Measurements from ENCODE around the gene DGKB. TPM values are rescaled to one million over a fixed set of nuclear protein-coding genes. Genes with fewer than 3 reads are reported as not detected.

Gene DGKB
- total RNA-seq, 2 experiments from 2014 or later = not detected

DNA sequence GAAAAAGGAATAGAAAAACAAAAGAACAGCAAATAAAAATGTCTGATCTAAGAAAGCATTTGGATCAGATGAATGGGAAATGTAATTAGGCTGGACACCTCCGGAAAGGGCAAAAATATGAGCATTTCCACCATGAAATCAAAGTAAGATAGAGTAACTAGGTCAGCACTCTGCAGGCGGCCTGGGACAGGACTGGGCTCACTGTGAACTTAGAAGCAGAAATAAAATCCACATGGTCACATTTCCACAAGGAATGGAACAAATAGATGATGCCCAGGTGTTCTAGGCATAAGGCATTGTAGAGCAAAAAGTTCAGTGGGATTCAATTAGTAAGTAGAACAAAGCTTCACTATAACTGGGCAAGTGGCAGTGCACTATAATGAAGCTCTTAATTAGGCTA is 703.2 kb downstream of the DGKB start:
- Mint-ChIP-seq H3K4me3 (no peak overlapping the region), H3K27ac (no peak overlapping the region), H3K4me1 (no peaks in the 10 kb centered on the region), H3K9me3 (no peaks in the 10 kb centered on the region), H3K27me3 (no peaks in the 10 kb centered on the region), H3K36me3 (ENCODE audit: low read depth) (no peaks in the 10 kb centered on the region)
- no peak for DNase-seq
- ChIA-PET POLR2A (no interaction called here), CTCF (no interaction called here)

DNA sequence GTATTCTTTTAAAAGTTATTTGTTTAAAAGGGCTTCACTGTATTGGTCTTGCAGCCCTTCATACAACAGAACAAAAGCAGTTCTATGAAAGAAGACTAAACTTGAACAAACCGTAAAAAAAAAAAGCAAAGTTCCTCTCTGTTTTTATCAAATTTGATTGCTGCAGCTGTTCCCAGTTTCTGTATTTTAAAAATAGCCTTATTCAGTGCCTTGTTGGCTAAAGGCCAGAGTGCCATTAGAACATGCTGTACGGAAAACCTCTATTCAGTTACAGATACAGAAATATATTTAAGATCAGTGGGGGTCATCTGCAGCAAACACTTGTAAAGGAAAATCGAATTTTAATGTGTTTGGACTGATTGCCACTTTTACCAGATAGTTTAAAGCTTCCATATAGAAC is 705.3 kb downstream of the DGKB start:
- Mint-ChIP-seq H3K9me3 (no peaks in the 10 kb centered on the region), H3K4me3 (no peak overlapping the region), H3K27me3 (no peaks in the 10 kb centered on the region), H3K27ac (no peak overlapping the region), H3K4me1 (no peaks in the 10 kb centered on the region), H3K36me3 (ENCODE audit: low read depth) (no peaks in the 10 kb centered on the region)
- POLR2A ChIA-PET = no interaction called here
- CTCF ChIA-PET = no interaction called here
- DNase-seq = no peak

DNA sequence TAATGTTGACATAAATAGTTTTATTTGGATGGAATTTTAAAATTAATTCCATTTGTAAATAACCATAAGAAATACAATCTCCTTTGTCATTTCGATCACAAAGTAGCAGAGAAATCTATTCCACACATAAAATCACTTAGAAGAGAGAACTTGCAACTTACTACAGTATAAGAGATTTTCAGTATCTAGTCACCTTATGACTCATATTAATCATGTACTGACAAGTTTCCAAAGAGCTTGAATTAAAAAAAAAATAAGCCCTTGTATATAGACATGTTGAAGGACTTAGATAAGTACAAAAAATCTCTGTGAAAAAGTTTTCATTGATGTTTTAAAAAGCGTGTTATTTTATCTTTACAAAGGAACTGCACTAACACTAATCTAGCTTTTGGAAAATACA is 706.0 kb downstream of the DGKB start:
- DNase-seq = no peak
- Mint-ChIP-seq H3K36me3 (ENCODE audit: low read depth) (no peaks in the 10 kb centered on the region), H3K4me1 (no peaks in the 10 kb centered on the region), H3K27ac (no peak overlapping the region), H3K4me3 (no peak overlapping the region), H3K9me3 (no peaks in the 10 kb centered on the region), H3K27me3 (no peaks in the 10 kb centered on the region)
- POLR2A ChIA-PET = no interaction called here
- CTCF ChIA-PET = no interaction called here

DNA sequence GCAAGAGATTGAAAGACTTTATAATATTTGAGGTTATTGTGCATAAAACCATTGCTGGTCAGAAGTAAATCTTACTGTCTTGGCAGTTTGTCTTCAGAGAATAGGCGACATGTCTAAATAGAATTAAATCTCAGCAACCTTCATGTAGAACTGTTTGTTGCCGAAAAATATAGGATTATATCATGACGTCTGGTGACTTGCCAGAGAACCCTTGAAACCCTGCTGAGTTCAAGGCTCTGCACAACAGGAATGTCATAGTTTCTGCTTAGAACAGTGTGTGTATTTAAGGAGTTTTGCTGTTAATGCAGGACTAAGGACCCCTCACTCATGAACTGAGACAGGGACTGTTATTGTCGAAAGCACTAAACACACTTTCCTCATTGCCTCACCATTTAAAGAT is 706.7 kb downstream of the DGKB start:
- ChIA-PET CTCF (no interaction called here), POLR2A (no interaction called here)
- no peak overlapping the region for H3K4me3 Mint-ChIP-seq
- no peak for DNase-seq
- no peaks in the 10 kb centered on the region for H3K36me3 Mint-ChIP-seq (ENCODE audit: low read depth)
- no peaks in the 10 kb centered on the region for H3K27me3 Mint-ChIP-seq
- no peaks in the 10 kb centered on the region for H3K4me1 Mint-ChIP-seq
- no peak overlapping the region for H3K27ac Mint-ChIP-seq
- no peaks in the 10 kb centered on the region for H3K9me3 Mint-ChIP-seq

DNA sequence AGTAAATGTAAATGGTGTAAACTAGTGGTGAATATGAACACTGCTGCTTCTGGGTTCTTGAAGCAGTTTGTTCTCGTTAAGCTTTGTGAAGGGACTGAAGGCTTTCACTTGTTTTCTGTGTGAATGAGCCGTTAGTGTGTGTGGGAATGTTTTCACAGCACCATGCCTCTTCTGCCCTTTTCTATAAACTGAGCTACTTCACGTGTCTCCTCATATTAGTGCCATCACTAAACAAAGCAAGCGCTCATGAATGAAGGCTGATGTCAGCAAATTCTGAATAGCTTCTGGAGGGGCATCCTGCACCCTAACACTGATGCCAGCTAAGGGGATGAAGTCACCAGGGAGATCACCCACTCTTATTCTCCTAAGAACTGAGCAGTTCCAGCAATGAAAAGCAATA is 707.5 kb downstream of the DGKB start:
- Mint-ChIP-seq H3K36me3 (ENCODE audit: low read depth) (no peaks in the 10 kb centered on the region), H3K9me3 (no peaks in the 10 kb centered on the region), H3K4me1 (no peaks in the 10 kb centered on the region), H3K4me3 (no peak overlapping the region), H3K27ac (no peak overlapping the region), H3K27me3 (no peaks in the 10 kb centered on the region)
- POLR2A ChIA-PET = no interaction called here
- DNase-seq = no peak
- CTCF ChIA-PET = no interaction called here

DNA sequence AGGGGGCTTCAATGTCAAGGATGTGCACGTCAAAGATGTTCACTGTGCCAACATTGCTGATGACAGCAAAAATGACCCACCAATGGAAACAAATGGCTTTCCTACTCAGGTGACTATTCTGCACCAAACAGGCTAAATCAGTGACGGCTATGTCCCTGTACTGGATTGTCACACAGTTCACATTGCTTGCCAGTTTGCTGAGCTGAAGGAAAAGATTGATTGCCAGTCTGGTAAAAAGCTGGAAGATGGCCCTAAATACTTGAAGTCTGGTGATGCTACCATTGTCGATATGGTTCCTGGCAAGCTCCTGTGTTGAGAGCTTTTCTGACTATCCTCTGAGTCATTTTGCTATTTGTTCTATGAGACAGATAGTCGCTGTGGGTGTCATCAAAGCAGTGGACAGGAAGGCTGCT is 710.9 kb downstream of the DGKB start:
- Mint-ChIP-seq H3K4me3 (no peak overlapping the region), H3K27me3 (no peaks in the 10 kb centered on the region), H3K9me3 (no peaks in the 10 kb centered on the region), H3K36me3 (ENCODE audit: low read depth) (no peaks in the 10 kb centered on the region), H3K27ac (no peak overlapping the region), H3K4me1 (no peaks in the 10 kb centered on the region)
- ChIA-PET POLR2A (no interaction called here), CTCF (no interaction called here)
- DNase-seq = no peak

DNA sequence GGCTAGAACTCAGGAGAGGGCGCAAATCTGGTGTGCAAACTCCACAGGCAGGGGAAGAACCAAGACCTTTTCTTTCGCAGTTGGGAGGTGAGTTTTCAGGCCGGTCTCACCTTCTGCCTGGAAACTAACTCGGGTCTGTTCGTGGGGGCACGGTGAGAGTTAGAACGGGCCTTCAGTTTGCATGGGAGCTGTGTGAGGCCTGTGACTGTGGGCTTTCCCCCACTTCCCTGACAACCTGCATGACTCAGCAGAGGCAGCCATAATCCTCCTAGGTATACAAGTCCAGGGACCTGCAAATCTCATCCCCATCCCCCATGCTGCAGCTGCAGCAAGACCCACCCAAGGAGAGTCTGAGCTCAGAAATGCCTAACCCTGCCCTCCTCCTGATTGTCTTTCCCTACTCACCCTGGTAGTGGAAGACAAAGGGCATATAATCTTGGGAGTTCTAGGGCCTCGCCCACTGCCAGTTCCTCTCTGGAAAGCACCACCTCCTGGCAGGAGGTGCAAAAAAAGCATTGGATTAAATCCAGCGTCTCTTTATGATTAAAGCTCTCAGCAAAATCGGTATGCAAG is 718.2 kb downstream of the DGKB start:
- Mint-ChIP-seq H3K4me3 (no peak overlapping the region), H3K27me3 (no peaks in the 10 kb centered on the region), H3K4me1 (no peaks in the 10 kb centered on the region), H3K9me3 (no peaks in the 10 kb centered on the region), H3K27ac (no peak overlapping the region), H3K36me3 (ENCODE audit: low read depth) (no peaks in the 10 kb centered on the region)
- no peak for DNase-seq
- ChIA-PET POLR2A (no interaction called here), CTCF (no interaction called here)

DNA sequence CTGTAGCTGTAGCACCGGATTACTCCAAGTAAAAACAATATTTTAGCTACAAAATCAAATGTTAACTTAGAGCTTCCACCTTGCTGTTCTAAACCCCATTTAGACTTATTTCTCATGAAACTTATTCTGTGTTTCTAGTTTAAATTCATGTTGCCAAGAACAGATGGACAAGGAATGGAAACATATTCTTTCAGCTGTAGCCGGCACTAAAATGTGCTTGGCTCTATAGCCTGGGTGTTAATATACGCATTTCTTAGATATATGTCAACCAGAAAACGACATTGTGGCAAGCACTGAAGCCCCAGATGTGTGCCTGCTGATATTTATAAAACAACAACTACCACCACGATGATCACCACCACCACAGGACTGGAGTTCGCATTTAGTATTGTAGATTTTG is 722.8 kb downstream of the DGKB start:
- CTCF ChIA-PET = no interaction called here
- no peak for DNase-seq
- POLR2A ChIA-PET = no interaction called here
- Mint-ChIP-seq H3K36me3 (ENCODE audit: low read depth) (no peaks in the 10 kb centered on the region), H3K4me1 (no peaks in the 10 kb centered on the region), H3K4me3 (no peak overlapping the region), H3K27me3 (no peaks in the 10 kb centered on the region), H3K9me3 (no peaks in the 10 kb centered on the region), H3K27ac (no peak overlapping the region)

DNA sequence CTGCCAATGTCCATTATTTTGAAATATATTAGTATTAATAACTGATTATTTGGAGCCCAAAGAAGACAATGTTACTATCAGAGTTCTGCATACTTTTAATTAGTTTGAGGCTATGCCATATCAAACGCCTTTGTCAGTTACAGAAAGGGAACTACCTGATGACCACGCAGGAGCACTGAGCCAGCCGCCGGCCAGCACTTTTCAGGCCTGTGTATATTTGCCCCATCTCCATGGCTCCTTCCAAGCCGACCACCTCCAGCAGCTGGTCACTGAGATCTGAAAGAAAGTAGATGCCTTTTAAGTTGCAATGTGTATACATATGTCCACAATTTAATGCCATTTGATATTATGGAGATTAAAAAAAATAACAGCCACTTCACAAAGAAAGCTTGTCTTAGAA is 724.7 kb downstream of the DGKB start:
- POLR2A ChIA-PET = no interaction called here
- Mint-ChIP-seq H3K36me3 (ENCODE audit: low read depth) (no peaks in the 10 kb centered on the region), H3K27me3 (no peaks in the 10 kb centered on the region), H3K27ac (no peak overlapping the region), H3K4me1 (no peaks in the 10 kb centered on the region), H3K9me3 (no peaks in the 10 kb centered on the region), H3K4me3 (no peak overlapping the region)
- CTCF ChIA-PET = no interaction called here
- no peak for DNase-seq

DNA sequence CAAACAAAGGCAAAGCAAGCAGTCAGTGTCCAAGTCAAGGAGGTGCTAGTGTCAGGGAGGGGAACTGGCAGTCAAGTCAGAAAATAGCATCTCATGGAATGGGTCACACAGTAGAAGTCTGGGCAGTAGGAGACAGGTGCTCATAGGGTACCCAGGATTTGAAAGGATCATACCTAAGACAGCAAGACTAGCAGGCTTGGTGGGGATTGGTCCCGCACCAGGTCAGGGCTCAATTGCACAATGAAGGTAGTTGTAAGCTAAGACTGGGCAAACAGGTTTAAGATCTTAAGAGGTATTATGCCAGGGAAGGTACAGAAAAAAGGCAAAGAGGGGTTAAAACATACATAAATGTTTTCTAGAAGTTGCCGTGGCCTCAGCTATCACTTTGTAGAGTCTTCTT is 731.7 kb downstream of the DGKB start:
- no peaks in the 10 kb centered on the region for H3K4me1 Mint-ChIP-seq
- peaks cover 4% of the 10 kb centered on the region for H3K9me3 Mint-ChIP-seq
- no peak for DNase-seq
- no peaks in the 10 kb centered on the region for H3K36me3 Mint-ChIP-seq (ENCODE audit: low read depth)
- no peaks in the 10 kb centered on the region for H3K27me3 Mint-ChIP-seq
- no peak overlapping the region for H3K4me3 Mint-ChIP-seq
- H3K27ac Mint-ChIP-seq = no peak overlapping the region
- POLR2A ChIA-PET = no interaction called here
- CTCF ChIA-PET = no interaction called here

DNA sequence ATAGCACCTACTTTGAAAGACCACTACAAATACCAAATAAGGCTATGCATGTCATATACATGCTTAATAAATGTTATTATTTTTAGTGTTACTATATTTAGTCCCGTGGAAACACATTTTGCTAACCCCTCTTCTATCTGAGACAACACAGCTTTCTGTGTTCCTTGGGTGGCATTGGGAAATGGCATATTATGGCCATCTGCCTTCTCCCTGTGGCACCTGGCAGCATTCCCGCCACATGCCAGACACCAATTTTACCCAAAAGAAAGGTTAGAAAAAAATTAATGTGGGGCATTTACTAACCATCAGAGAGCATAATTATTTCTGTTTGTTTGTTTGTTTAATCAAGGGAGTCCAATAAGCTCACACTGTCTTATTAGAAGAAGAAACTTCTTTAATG is 744.4 kb downstream of the DGKB start:
- ChIA-PET CTCF (no interaction called here), POLR2A (no interaction called here)
- H3K9me3 Mint-ChIP-seq = peaks cover 3% of the 10 kb centered on the region
- H3K4me3 Mint-ChIP-seq = no peak overlapping the region
- H3K27me3 Mint-ChIP-seq = no peaks in the 10 kb centered on the region
- no peaks in the 10 kb centered on the region for H3K36me3 Mint-ChIP-seq (ENCODE audit: low read depth)
- DNase-seq = no peak
- H3K4me1 Mint-ChIP-seq = no peaks in the 10 kb centered on the region
- no peak overlapping the region for H3K27ac Mint-ChIP-seq

DNA sequence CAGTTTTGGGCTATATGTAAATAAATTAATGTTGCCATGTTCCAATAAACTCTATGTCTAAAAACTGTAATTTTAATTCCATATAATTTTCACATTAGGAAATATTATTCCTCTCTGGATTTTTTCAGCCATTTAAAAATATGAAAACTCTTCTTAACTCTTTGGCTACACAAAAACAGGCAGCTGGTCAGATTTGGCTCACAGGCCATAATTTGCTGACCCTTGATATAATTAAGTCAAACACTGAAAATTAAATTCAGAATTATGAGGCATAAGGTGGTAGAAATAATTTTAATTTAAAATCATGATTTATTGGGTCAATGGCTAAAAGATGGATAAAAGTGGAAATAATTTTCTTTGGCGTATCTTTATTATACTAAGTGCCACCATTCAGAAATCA is 746.1 kb downstream of the DGKB start:
- ChIA-PET POLR2A (no interaction called here), CTCF (no interaction called here)
- H3K4me3 Mint-ChIP-seq = no peak overlapping the region
- no peak for DNase-seq
- H3K4me1 Mint-ChIP-seq = no peaks in the 10 kb centered on the region
- peaks cover 3% of the 10 kb centered on the region for H3K9me3 Mint-ChIP-seq
- H3K27ac Mint-ChIP-seq = no peak overlapping the region
- H3K36me3 Mint-ChIP-seq (ENCODE audit: low read depth) = no peaks in the 10 kb centered on the region
- no peaks in the 10 kb centered on the region for H3K27me3 Mint-ChIP-seq

DNA sequence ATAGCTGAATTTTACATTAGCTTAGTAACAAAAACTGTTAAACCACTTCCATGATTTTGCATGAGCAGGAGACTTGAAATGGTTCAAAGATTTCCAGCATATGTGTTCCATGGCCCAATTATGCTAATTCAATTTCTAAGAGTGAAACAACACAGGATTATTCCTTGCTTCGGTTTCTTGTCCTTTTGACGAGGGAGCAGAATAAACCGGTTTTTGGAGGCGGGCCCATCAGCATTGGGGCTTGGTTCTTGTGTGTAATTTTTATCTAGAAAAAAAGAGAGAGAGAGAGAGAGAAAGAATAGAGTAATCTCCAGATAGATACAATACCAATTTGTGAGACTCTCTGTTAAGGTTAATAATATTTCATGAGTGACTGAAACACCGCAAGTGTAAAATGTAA is 753.6 kb downstream of the DGKB start:
- ChIA-PET CTCF (no interaction called here), POLR2A (no interaction called here)
- no peaks in the 10 kb centered on the region for H3K27me3 Mint-ChIP-seq

DNA sequence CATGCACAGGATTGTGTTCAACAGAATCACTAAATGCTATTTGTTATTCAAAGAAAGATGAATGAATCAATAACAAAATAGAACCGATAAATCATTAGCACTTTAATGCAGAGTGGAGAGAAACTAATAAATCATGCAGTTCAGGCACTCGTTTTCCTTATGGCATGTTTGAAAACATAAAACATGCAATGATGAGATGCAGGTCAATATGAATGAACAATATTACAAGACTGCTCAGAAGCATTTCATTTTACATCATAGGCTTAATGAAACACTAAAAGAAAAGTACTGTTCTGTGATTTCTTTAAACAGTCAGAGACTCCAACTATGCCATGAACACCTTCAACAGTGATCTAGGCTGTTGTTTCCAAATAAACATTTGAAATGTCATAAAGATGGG is 755.0 kb downstream of the DGKB start:
- CTCF ChIA-PET = no interaction called here
- H3K36me3 Mint-ChIP-seq (ENCODE audit: low read depth) = no peaks in the 10 kb centered on the region
- no peaks in the 10 kb centered on the region for H3K9me3 Mint-ChIP-seq
- POLR2A ChIA-PET = no interaction called here
- no peak overlapping the region for H3K4me3 Mint-ChIP-seq
- H3K27ac Mint-ChIP-seq = no peak overlapping the region
- no peaks in the 10 kb centered on the region for H3K27me3 Mint-ChIP-seq
- DNase-seq = no peak
- no peaks in the 10 kb centered on the region for H3K4me1 Mint-ChIP-seq

More for the DNA sequence above, 753.6 kb downstream of the DGKB start:
- no peak for DNase-seq
- H3K27ac Mint-ChIP-seq = no peak overlapping the region
- no peak overlapping the region for H3K4me3 Mint-ChIP-seq
- no peaks in the 10 kb centered on the region for H3K4me1 Mint-ChIP-seq
- H3K9me3 Mint-ChIP-seq = no peaks in the 10 kb centered on the region
- no peaks in the 10 kb centered on the region for H3K36me3 Mint-ChIP-seq (ENCODE audit: low read depth)

DNA sequence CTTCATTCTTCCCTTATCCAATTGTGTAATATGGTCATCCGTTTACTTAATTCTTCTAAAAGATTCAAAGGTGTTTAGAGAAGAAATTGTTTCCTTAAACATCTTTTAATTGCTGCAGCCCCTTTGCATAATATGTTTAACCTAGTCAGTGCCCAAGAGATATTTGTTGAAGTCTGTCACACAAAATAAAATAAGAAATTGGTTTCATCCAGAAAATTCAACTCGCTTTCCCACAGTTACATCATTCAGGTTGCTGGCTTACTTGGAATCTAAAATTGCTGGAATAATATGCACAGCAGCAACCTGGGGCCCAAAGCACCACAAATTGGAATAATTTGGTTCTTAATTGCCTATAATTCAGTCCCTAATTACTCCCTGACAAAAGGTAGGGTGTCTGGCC is 758.0 kb downstream of the DGKB start:
- Mint-ChIP-seq H3K9me3 (no peaks in the 10 kb centered on the region), H3K36me3 (ENCODE audit: low read depth) (no peaks in the 10 kb centered on the region), H3K4me1 (no peaks in the 10 kb centered on the region), H3K27ac (no peak overlapping the region), H3K27me3 (no peaks in the 10 kb centered on the region), H3K4me3 (no peak overlapping the region)
- ChIA-PET POLR2A (no interaction called here), CTCF (interaction anchor here (0.9 kb wide), 1 partner anchor 89 kb away, joined by 3 read pairs; no protein-coding TSS in a partner anchor)
- no peak for DNase-seq

Data from activated CD4-positive, alpha-beta memory T cell treated with anti-CD3 and anti-CD28 coated beads, Interleukin-2, amount 10 ng/mL, durations not matched to agents 7 days and 5 days (primary cell).